HEK293 (cell line): ENCODE measurements around the gene IL10RB.

Experiments used
- KLF10 ChIP-seq: fragments of 450-650 bp; IDR thresholded peaks from 2 replicates; pipeline ENCODE4 v1.5.1; 2018; ENCODE audit warnings: missing biosample characterization, mild to moderate bottlenecking, missing genetic modification characterization
- KLF16 ChIP-seq: fragments of 450-650 bp; formaldehyde crosslinking; IDR thresholded peaks from 2 replicates; pipeline ENCODE4 v1.5.1; 2017; ENCODE audit warnings: missing biosample characterization, missing genetic modification characterization
- KLF8 ChIP-seq: fragments of 450-650 bp; formaldehyde crosslinking; IDR thresholded peaks from 2 replicates; pipeline ENCODE4 v1.5.1; 2016; ENCODE audit warnings: missing biosample characterization, missing genetic modification characterization
- MYNN ChIP-seq: fragments of 450-650 bp; formaldehyde crosslinking; IDR thresholded peaks from 2 replicates; pipeline ENCODE4 v1.5.1; 2016; ENCODE audit warnings: missing biosample characterization, missing genetic modification characterization, borderline replicate concordance
- OSR2 ChIP-seq: fragments of 450-650 bp; formaldehyde crosslinking; IDR thresholded peaks from 2 replicates; pipeline ENCODE4 v1.5.1; 2016; ENCODE audit warnings: missing biosample characterization, missing genetic modification characterization
- REST ChIP-seq: fragments of 450-650 bp; formaldehyde crosslinking; IDR thresholded peaks from 2 replicates; pipeline ENCODE4 v1.5.1; 2016; ENCODE audit warnings: missing biosample characterization, missing genetic modification characterization
- ZBTB17 ChIP-seq: fragments of 450-650 bp; formaldehyde crosslinking; IDR thresholded peaks from 2 replicates; pipeline ENCODE4 v1.5.1; 2016; ENCODE audit warnings: missing biosample characterization, missing genetic modification characterization
- ZBTB48 ChIP-seq: fragments of 450-650 bp; formaldehyde crosslinking; IDR thresholded peaks from 2 replicates; pipeline ENCODE4 v1.5.1; 2016; ENCODE audit warnings: missing biosample characterization, missing genetic modification characterization
- ZFHX2 ChIP-seq: fragments of 450-650 bp; formaldehyde crosslinking; conservative IDR thresholded peaks from 2 replicates; pipeline ENCODE4 v1.5.1; 2016; ENCODE audit warnings: missing biosample characterization, missing genetic modification characterization
- ZFP3 ChIP-seq: fragments of 450-650 bp; formaldehyde crosslinking; IDR thresholded peaks from 2 replicates; pipeline ENCODE4 v1.5.1; 2016; ENCODE audit warnings: low read depth, missing biosample characterization, missing genetic modification characterization
- ZFP69B ChIP-seq: fragments of 450-650 bp; formaldehyde crosslinking; IDR thresholded peaks from 2 replicates; pipeline ENCODE4 v1.5.1; 2016; ENCODE audit warnings: missing biosample characterization, missing genetic modification characterization
- ZNF121 ChIP-seq: fragments of 450-650 bp; formaldehyde crosslinking; IDR thresholded peaks from 2 replicates; pipeline ENCODE4 v1.5.1; 2016; ENCODE audit warnings: missing biosample characterization, missing genetic modification characterization
- ZNF169 ChIP-seq: fragments of 450-650 bp; formaldehyde crosslinking; IDR thresholded peaks from 2 replicates; pipeline ENCODE4 v1.5.1; 2016; ENCODE audit warnings: missing biosample characterization, missing genetic modification characterization
- ZNF19 ChIP-seq: fragments of 450-650 bp; formaldehyde crosslinking; IDR thresholded peaks from 2 replicates; pipeline ENCODE4; 2016; ENCODE audit warnings: missing biosample characterization, missing genetic modification characterization, low read depth
- ZNF341 ChIP-seq: fragments of 450-650 bp; formaldehyde crosslinking; IDR thresholded peaks from 2 replicates; pipeline ENCODE4; 2016; ENCODE audit warnings: low read depth, missing biosample characterization, missing genetic modification characterization
- ZNF362 ChIP-seq: fragments of 450-650 bp; formaldehyde crosslinking; IDR thresholded peaks from 2 replicates; pipeline ENCODE4 v1.5.1; 2016; ENCODE audit warnings: missing biosample characterization, missing genetic modification characterization
- ZNF394 ChIP-seq: fragments of 450-650 bp; formaldehyde crosslinking; IDR thresholded peaks from 2 replicates; pipeline ENCODE4 v1.5.1; 2016; ENCODE audit warnings: missing biosample characterization, missing genetic modification characterization, mild to moderate bottlenecking, moderate library complexity, borderline replicate concordance
- ZNF398 ChIP-seq: fragments of 450-650 bp; formaldehyde crosslinking; IDR thresholded peaks from 2 replicates; pipeline ENCODE4 v1.5.1; 2017; ENCODE audit warnings: missing biosample characterization, missing genetic modification characterization
- ZNF404 ChIP-seq: fragments of 450-650 bp; formaldehyde crosslinking; IDR thresholded peaks from 2 replicates; pipeline ENCODE4 v1.5.1; 2017; ENCODE audit warnings: missing biosample characterization, missing genetic modification characterization
- ZNF514 ChIP-seq: fragments of 450-650 bp; formaldehyde crosslinking; IDR thresholded peaks from 2 replicates; pipeline ENCODE4 v1.5.1; 2016; ENCODE audit warnings: missing biosample characterization, missing genetic modification characterization
- ZNF555 ChIP-seq: fragments of 450-650 bp; formaldehyde crosslinking; conservative IDR thresholded peaks from 2 replicates; pipeline ENCODE4 v1.5.1; 2017; ENCODE audit warnings: missing biosample characterization, mild to moderate bottlenecking, missing genetic modification characterization, inconsistent platforms
- ZNF558 ChIP-seq: fragments of 450-650 bp; formaldehyde crosslinking; IDR thresholded peaks from 2 replicates; pipeline ENCODE4 v1.5.1; 2016; ENCODE audit warnings: missing biosample characterization, missing genetic modification characterization
- ZNF596 ChIP-seq: fragments of 450-650 bp; IDR thresholded peaks from 2 replicates; pipeline ENCODE4 v1.5.0; 2018; ENCODE audit warnings: missing biosample characterization, mild to moderate bottlenecking, missing genetic modification characterization, moderate library complexity
- ZNF623 ChIP-seq: fragments of 450-650 bp; formaldehyde crosslinking; IDR thresholded peaks from 2 replicates; pipeline ENCODE4 v1.5.1; 2016; ENCODE audit warnings: missing biosample characterization, missing genetic modification characterization
- ZNF626 ChIP-seq: fragments of 450-650 bp; sonication (Bioruptor Pico); formaldehyde crosslinking; IDR thresholded peaks from 2 replicates; pipeline ENCODE4 v1.5.1; 2018; ENCODE audit warnings: missing biosample characterization, missing genetic modification characterization, inconsistent platforms
- ZNF639 ChIP-seq: fragments of 450-650 bp; formaldehyde crosslinking; IDR thresholded peaks from 2 replicates; pipeline ENCODE4 v1.5.1; 2016; ENCODE audit warnings: missing biosample characterization, missing genetic modification characterization
- ZNF701 ChIP-seq: fragments of 450-650 bp; formaldehyde crosslinking; IDR thresholded peaks from 2 replicates; pipeline ENCODE4 v1.5.1; 2016; ENCODE audit warnings: missing biosample characterization, missing genetic modification characterization
- ZNF747 ChIP-seq: fragments of 450-650 bp; formaldehyde crosslinking; IDR thresholded peaks from 2 replicates; pipeline ENCODE4 v1.5.1; 2016; ENCODE audit warnings: missing biosample characterization, missing genetic modification characterization
- ZNF777 ChIP-seq: fragments of 450-650 bp; formaldehyde crosslinking; IDR thresholded peaks from 2 replicates; pipeline ENCODE4 v1.5.1; 2017; ENCODE audit warnings: missing biosample characterization, missing genetic modification characterization, borderline replicate concordance
- ZNF837 ChIP-seq: fragments of 450-650 bp; formaldehyde crosslinking; IDR thresholded peaks from 2 replicates; pipeline ENCODE4 v1.5.1; 2016; ENCODE audit warnings: missing biosample characterization, missing genetic modification characterization
- ZNF843 ChIP-seq: fragments of 450-650 bp; formaldehyde crosslinking; IDR thresholded peaks from 2 replicates; pipeline ENCODE4 v1.5.1; 2016; ENCODE audit warnings: missing biosample characterization, missing genetic modification characterization

IL10RB gene

GRCh38 chr21:33229784-33230544 lies 36.2 kb upstream of the IL10RB start, which contains the start of gene IFNAR2 (continued):
- TF ChIP-seq ZNF398 (tag by site-specific recombination): no peak
- TF ChIP-seq KLF10 (tag by site-specific recombination): peak; percentile 65; the same call in 1 of the 2 replicates
- TF ChIP-seq REST: 0 out of 2 replicates have a peak, but pooled peaks have one; percentile 11
- TF ChIP-seq KLF16 (tag by site-specific recombination): peak; percentile 90
- no peak for TF ChIP-seq OSR2 (tag by site-specific recombination)
- no peak for TF ChIP-seq ZNF362 (tag by site-specific recombination)
- no peak for TF ChIP-seq ZNF626 (tag by site-specific recombination)
- no peak for TF ChIP-seq ZNF843
- peak; percentile 99 for TF ChIP-seq ZNF341
- no peak for TF ChIP-seq ZNF19 (tag by site-specific recombination)
- no peak for TF ChIP-seq ZNF169 (tag by site-specific recombination)
- TF ChIP-seq ZFHX2 (tag by site-specific recombination): no peak; the same call in 1 of the 2 replicates
- no peak for TF ChIP-seq ZNF596 (tag by site-specific recombination)
- TF ChIP-seq ZNF837: no peak
- no peak for TF ChIP-seq ZNF558 (tag by site-specific recombination)
- no peak for TF ChIP-seq ZNF701
- peak; percentile 62; the same call in 1 of the 2 replicates for TF ChIP-seq ZNF121 (tag by site-specific recombination)
- no peak for TF ChIP-seq ZBTB17 (tag by site-specific recombination)
- no peak for TF ChIP-seq ZNF404 (tag by site-specific recombination)
- TF ChIP-seq ZNF623 (tag by site-specific recombination): no peak
- TF ChIP-seq ZNF639 (tag by site-specific recombination): 0 out of 2 replicates have a peak, but pooled peaks have one; percentile 27
- TF ChIP-seq ZNF747 (tag by site-specific recombination): no peak
- peak; percentile 56; the same call in 1 of the 2 replicates for TF ChIP-seq ZFP69B (tag by site-specific recombination)
- no peak for TF ChIP-seq ZNF555 (tag by site-specific recombination)
- TF ChIP-seq ZFP3 (tag by site-specific recombination): no peak
- peak; percentile 74 for TF ChIP-seq KLF8 (tag by site-specific recombination)
- TF ChIP-seq ZNF394: no peak
- no peak for TF ChIP-seq ZNF514 (tag by site-specific recombination)
- no peak for TF ChIP-seq ZNF777 (tag by site-specific recombination)
- peak; percentile 27; the same call in 1 of the 2 replicates for TF ChIP-seq ZBTB48
- TF ChIP-seq MYNN (tag by site-specific recombination): no peak
